ENCODE results near the gene KIF18B. TPM values are rescaled to one million over a fixed set of nuclear protein-coding genes. Genes with fewer than 3 reads are reported as not detected.
A peak's percentile ranks its signal among the peaks of the same experiment; 100 is the strongest.

The KIF18B gene
- total RNA-seq (under 1 TPM in 3 of 4 donors, not detected in 1; 0.07 to 0.17 (median 0.11) TPM), polyA plus RNA-seq (under 1 TPM in 2 of 3 donors, not detected in 1; 0.01 to 0.03 TPM)
- long read RNA-seq, donor 1, result 0 reads
- long read RNA-seq, donor 2, result 0 reads

GRCh38 chr17:44947461-44948314 is at the start of gene KIF18B:
Gene KIF18B, minus strand, starts transcription at chr17:44947773. Its CDS starts 11,429 bp downstream, at chr17:44936344.
- DNase-seq (peak; percentile 84 to 91), ATAC-seq (peak; percentile 99 to 100 (median 100))
- H3K4me3 ChIP-seq, result peak within 1 kb of the TSS; percentile 74
- H3K27ac ChIP-seq, result peak within 1 kb of the TSS; percentile 57
- no peaks in the 10 kb centered on the region for H3K36me3 ChIP-seq (ENCODE audit: insufficient read depth in 1 of 2, low read depth in 1 of 2)
- intact Hi-C loops (cut with DNase I), result no loop called here
- no peaks in the 10 kb centered on the region for H3K9me3 ChIP-seq
- H3K4me1 ChIP-seq, result peaks cover 4% of the 10 kb centered on the region
- WGBS, 3 donors, result 1 to 2% (median 1%) methylated on average over 56 to 62 of the region's 62 CpGs
- H3K27me3 ChIP-seq (ENCODE audit: insufficient read depth in 3 of 3, low read length in 2 of 3), result peaks cover 0 to 9% (median 0%) of the 10 kb centered on the region in 3 donors
- no peak for TF ChIP-seq CTCF (IDR thresholded peaks at IDR 0.05)

DNA sequence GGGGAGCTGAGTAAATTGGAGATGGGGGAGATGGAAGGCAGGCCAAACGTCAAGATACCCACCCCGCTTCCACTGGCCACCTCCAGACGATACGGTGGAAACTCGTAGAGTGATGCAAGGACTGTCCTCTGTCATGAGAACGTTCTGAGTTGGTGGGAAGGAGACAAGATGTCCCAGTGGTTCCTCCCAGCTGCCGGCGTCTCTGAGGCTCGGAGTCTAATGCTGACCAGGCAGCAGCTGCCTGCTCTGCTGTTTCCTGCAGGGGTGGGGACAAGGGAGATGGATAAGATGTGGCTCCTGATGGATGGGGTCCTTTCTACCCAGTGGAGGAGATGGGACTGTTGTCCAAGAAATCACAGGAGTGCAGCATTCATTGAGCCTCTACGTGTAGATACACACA is 48.7 kb upstream of the KIF18B start:
- Histone ChIP-seq H3K27ac (no peak overlapping the region), H3K4me3 (no peak overlapping the region), H3K27me3 (ENCODE audit: insufficient read depth in 3 of 3, low read length in 2 of 3) (peaks cover 0 to 2% (median 0%) of the 10 kb centered on the region in 3 donors), H3K4me1 (no peaks in the 10 kb centered on the region), H3K36me3 (ENCODE audit: insufficient read depth in 1 of 2, low read depth in 1 of 2) (no peaks in the 10 kb centered on the region), H3K9me3 (no peaks in the 10 kb centered on the region)
- intact Hi-C loops (cut with DNase I), result no loop called here
- ATAC-seq (no peak), DNase-seq (no peak)
- TF ChIP-seq CTCF (IDR thresholded peaks at IDR 0.05), result no peak
- WGBS, 3 donors, result 58 to 60% (median 60%) methylated on average over 9 to 10 of the region's 10 CpGs

- ATAC-seq (no peak), DNase-seq (no peak)
- TF ChIP-seq CTCF (IDR thresholded peaks at IDR 0.05), result no peak
- Histone ChIP-seq H3K27me3 (ENCODE audit: insufficient read depth in 3 of 3, low read length in 2 of 3) (peaks cover 0 to 2% (median 0%) of the 10 kb centered on the region in 3 donors), H3K4me1 (no peaks in the 10 kb centered on the region), H3K4me3 (no peak overlapping the region), H3K9me3 (no peaks in the 10 kb centered on the region), H3K36me3 (ENCODE audit: insufficient read depth in 1 of 2, low read depth in 1 of 2) (no peaks in the 10 kb centered on the region), H3K27ac (no peak overlapping the region)
- WGBS, 3 donors, result 32 to 44% (median 34%) methylated on average over 11 of the region's 11 CpGs
- intact Hi-C loops (cut with DNase I), result no loop called here
Observed at GRCh38 chr17:44995436-44996001, 47.9 kb upstream of the KIF18B start.

GRCh38 chr17:44992242-44992939 is 44.8 kb upstream of the KIF18B start:
- Histone ChIP-seq H3K4me1 (no peaks in the 10 kb centered on the region), H3K9me3 (no peaks in the 10 kb centered on the region), H3K27me3 (ENCODE audit: insufficient read depth in 3 of 3, low read length in 2 of 3) (peaks cover 0 to 25% (median 2%) of the 10 kb centered on the region in 3 donors), H3K36me3 (ENCODE audit: insufficient read depth in 1 of 2, low read depth in 1 of 2) (no peaks in the 10 kb centered on the region), H3K4me3 (no peak overlapping the region), H3K27ac (no peak overlapping the region)
- ATAC-seq, result no peak
- WGBS, 3 donors, result 82 to 87% (median 85%) methylated on average over 5 of the region's 5 CpGs
- TF ChIP-seq CTCF (IDR thresholded peaks at IDR 0.05), result no peak
- no peak for DNase-seq
- intact Hi-C loops (cut with DNase I), result loop anchor here in 1 of 2 donors (5.0 kb wide), 1 partner anchor 35 kb away; no protein-coding TSS in a partner anchor
